HepG2 (cell line): ENCODE data around the gene IL17RC. TPM values are rescaled to one million over a fixed set of nuclear protein-coding genes. Genes with fewer than 3 reads are reported as not detected.

Source experiments
- ATAC-seq: fragments of 200-7000 bp; cut with Tn5 transposase; 3 replicates; pipeline ENCODE4 v1.9.1; 2020; ENCODE audit warnings: mild to moderate bottlenecking, moderate library complexity
- BruUV-seq: library from RNA; stranded (reverse); fragments of 400-500 nt; replicated peaks from 2 replicates; lab custom pipeline; 2021; lab: Mats Ljungman, UMichigan
- CTCF ChIA-PET: fragments of 300-600 bp; formaldehyde crosslinking; extraction: SDS; loops from one replicate; lab custom pipeline; 2021; ENCODE audit warnings: low total read pairs, inconsistent platforms, low intra/inter-chr PET ratio; lab: Yijun Ruan, JAX
- POLR2A ChIA-PET: fragments of 350-600 bp; sonication (Branson Sonifier 250); formaldehyde crosslinking; loops from one replicate; lab custom pipeline; 2020; ENCODE audit warnings: antibody characterized with exemption, inconsistent platforms; lab: Yijun Ruan, JAX
- DNase-seq: peaks from one replicate; pipeline ENCODE4 v3.0.0-alpha.2; 2015; ENCODE audit warnings: low spot score
- FAIRE-seq: peaks from 3 replicates; lab custom pipeline; 2011; peaks lifted over from hg19 to GRCh38; lab: Jason Lieb, UNC
- H2AFZ ChIP-seq: one replicate; pipeline ENCODE4 v1.6.1; 2011; ENCODE audit warnings: low read length, inconsistent platforms
- H3K27ac ChIP-seq: fragments of 300-600 bp; 3 replicates; pipeline ENCODE4 v1.8.0; 2011; ENCODE audit warnings: mixed run types, mild to moderate bottlenecking, mixed read lengths, low read length, inconsistent platforms; ENCODE audit not compliant: insufficient read depth; ENCODE audit errors: extremely low read length
- H3K27me3 ChIP-seq, 2 experiments: fragments of 200-600 bp in 1 of 2; 2 replicates in 1 of 2; 3 replicates in 1 of 2; pipeline versions ENCODE4 v1.6.0 to v1.8.0; 2011; ENCODE audit warnings: low read length in 2 of 2, mild to moderate bottlenecking in 2 of 2, moderate library complexity in 2 of 2, inconsistent platforms in 1 of 2; ENCODE audit not compliant: insufficient read depth in 2 of 2, control insufficient read depth in 1 of 2
- H3K36me3 ChIP-seq, 2 experiments: fragments of 200-600 bp in 1 of 2; replicated peaks in 1 of 2; 2 replicates in 1 of 2; 3 replicates in 1 of 2; pipeline versions ENCODE4 v1.5.1 to v1.8.0; 2011; ENCODE audit warnings: low read length in 2 of 2, inconsistent platforms in 1 of 2; ENCODE audit not compliant: insufficient read depth in 2 of 2, control insufficient read depth in 1 of 2
- H3K4me1 ChIP-seq: 2 replicates; pipeline ENCODE4 v1.5.1; 2012; ENCODE audit warnings: low read length, inconsistent platforms; ENCODE audit not compliant: insufficient read depth
- H3K4me2 ChIP-seq: 2 replicates; pipeline ENCODE4 v1.6.0; 2011; ENCODE audit warnings: low read depth, low read length, inconsistent platforms
- H3K4me3 ChIP-seq, 3 experiments: fragments of 200-600 bp in 1 of 3; sonication (generic), shearing (Covaris generic) in 1 of 3; replicated peaks in 1 of 3; 2 replicates each; pipeline ENCODE4 v1.5.1; 2011 to 2016; ENCODE audit warnings: low read length in 3 of 3, inconsistent platforms in 2 of 3, low read depth in 2 of 3, mild to moderate bottlenecking in 2 of 3, control low read depth in 1 of 3, mixed read lengths in 1 of 3; ENCODE audit not compliant: insufficient read depth in 1 of 3
- H3K79me2 ChIP-seq: one replicate; pipeline ENCODE4 v1.6.1; 2011; ENCODE audit warnings: low read length, inconsistent platforms; ENCODE audit not compliant: insufficient read depth
- H3K9ac ChIP-seq: 2 replicates; pipeline ENCODE4 v1.6.0; 2011; ENCODE audit warnings: mild to moderate bottlenecking, low read depth, low read length, inconsistent platforms; ENCODE audit not compliant: insufficient read depth
- H3K9me3 ChIP-seq: 2 replicates; pipeline ENCODE4 v1.5.1; 2012; ENCODE audit warnings: mild to moderate bottlenecking, low read length
- H4K20me1 ChIP-seq: 2 replicates; pipeline ENCODE4 v1.6.0; 2011; ENCODE audit warnings: inconsistent platforms, mild to moderate bottlenecking, low read length, moderate library complexity; ENCODE audit not compliant: insufficient read depth
- ARID5B ChIP-seq: IDR thresholded peaks from 2 replicates; pipeline ENCODE4 v1.4.0; 2020; ENCODE audit warnings: mild to moderate bottlenecking, missing genetic modification reagents
- HNRNPK ChIP-seq: fragments of 200-400 bp; formaldehyde crosslinking; IDR thresholded peaks from 2 replicates; pipeline ENCODE4 v1.6.1; 2018; ENCODE audit warnings: low read length, low read depth, moderate library complexity, mild to moderate bottlenecking; ENCODE audit not compliant: poor library complexity, severe bottlenecking
- PCBP1 ChIP-seq: fragments of 200-400 bp; formaldehyde crosslinking; IDR thresholded peaks from 2 replicates; pipeline ENCODE4 v1.6.1; 2017; ENCODE audit warnings: mild to moderate bottlenecking, low read depth, low read length, borderline replicate concordance
- PCBP2 ChIP-seq: fragments of 200-400 bp; formaldehyde crosslinking; optimal IDR thresholded peaks from 2 replicates; pipeline ENCODE3; 2018; ENCODE audit warnings: low read length, low read depth; ENCODE audit not compliant: poor library complexity, severe bottlenecking
- RAD51 ChIP-seq: fragments of 450-650 bp; IDR thresholded peaks from 2 replicates; pipeline ENCODE4 v1.6.1; 2016; ENCODE audit warnings: borderline replicate concordance
- TFAP4 ChIP-seq: sonication (generic); IDR thresholded peaks from 2 replicates; pipeline ENCODE4 v1.6.1; 2016; ENCODE audit warnings: low read depth, borderline replicate concordance
- ZNF138 ChIP-seq: sonication (generic); formaldehyde crosslinking; IDR thresholded peaks from 2 replicates; pipeline ENCODE4 v1.5.0; 2020; ENCODE audit warnings: mild to moderate bottlenecking, low read depth, missing genetic modification reagents
- ZNF710 ChIP-seq: sonication (generic); formaldehyde crosslinking; IDR thresholded peaks from 2 replicates; pipeline ENCODE4 v1.5.0; 2020; ENCODE audit warnings: mild to moderate bottlenecking, missing genetic modification reagents, borderline replicate concordance
- WGBS: methylation state at CpG from one replicate; pipeline ENCODE4 v1.1.6; 2017; ENCODE audit warnings: low lambda C conversion rate; 5-methylcytosine and 5-hydroxymethylcytosine counted together
- in situ Hi-C: cut with HindIII; loops from 2 replicates; pipeline ENCODE4 v1.10.0; 2017; ENCODE audit warnings: low pct_unique_long_range_greater_than_20kb; ENCODE audit not compliant: extremely low pct_ligation_motif_present
- intact Hi-C: fragments of 100-400 bp; cut with micrococcal nuclease; formaldehyde crosslinking; loops from one replicate; pipeline ENCODE4 v1.10.0; 2022; ENCODE audit not compliant: unreplicated experiment
- polyA plus RNA-seq, 8 experiments: library from polyadenylated mRNA; depleted of rRNA in 3 of 8; stranded (reverse) in 7 of 8; unstranded in 1 of 8; fragments of >200 nt; fragmentation: Illumina TruSeq in 4 of 8; extraction: Trizol in 4 of 8; gene quantifications; 2 replicates each; pipeline versions ENCODE4 v1.2.1 to v1.2.3, GENCODE V29; 2011 to 2016; ENCODE audit warnings: low read depth in 4 of 8, missing spikeins in 1 of 8, mixed read lengths in 1 of 8; ENCODE audit not compliant: insufficient read depth in 1 of 8
- total RNA-seq, 5 experiments: library from RNA; depleted of rRNA; stranded (reverse); fragments of >200 nt; fragmentation: Illumina TruSeq; extraction: Trizol; gene quantifications; 2 replicates each; pipeline ENCODE4 v1.2.3, GENCODE V29; 2016; ENCODE audit warnings: low read depth in 1 of 5
- TF ChIP-seq, protein P1 (sequence below): sonication (generic); formaldehyde crosslinking; IDR thresholded peaks from 2 replicates; pipeline ENCODE4 v1.8.1; 2023; ENCODE audit warnings: mild to moderate bottlenecking, inconsistent platforms, moderate library complexity, missing genetic modification reagents, borderline replicate concordance
- TF ChIP-seq, protein P2 (sequence below): sonication (generic); formaldehyde crosslinking; IDR thresholded peaks from 2 replicates; pipeline ENCODE4 v1.5.0; 2020; ENCODE audit warnings: mild to moderate bottlenecking, missing genetic modification reagents
- TF ChIP-seq, protein P3 (sequence below): sonication (generic); formaldehyde crosslinking; IDR thresholded peaks from 2 replicates; pipeline ENCODE4 v1.4.0; 2020; ENCODE audit warnings: mild to moderate bottlenecking, missing genetic modification reagents

Gene IL17RC
- total and polyA plus RNA-seq, 2 of the 13 experiments (the other 11 are each of a cell fraction or from before 2014, with no cell fraction given) = 20.7 to 24.0 TPM

GRCh38 chr3:9899289-9899791 lies 17.6 kb upstream of the IL17RC start:
- in situ Hi-C loops = loop anchor here (5.0 kb wide), 1 partner anchor 37 kb away; no protein-coding TSS in a partner anchor
- POLR2A ChIA-PET = interaction anchor here (0.8 to 9.3 kb wide), 3 partner anchors 14 to 36 kb away, joined by 3 to 298 read pairs (median 153); partner anchors contain the start of gene IL17RC

More at GRCh38 chr3:9899289-9899791, 17.6 kb upstream of the IL17RC start:
- H3K9ac ChIP-seq = peak overlapping the region; percentile 85
- H3K9me3 ChIP-seq = no peaks in the 10 kb centered on the region
- H3K36me3 ChIP-seq = no peaks in the 10 kb centered on the region; a peak in 1 of 5 replicates
- ATAC-seq (no peak), FAIRE-seq (no peak)
- no peak overlapping the region for H2AFZ ChIP-seq
- peaks cover 86% of the 10 kb centered on the region for H3K4me1 ChIP-seq
- BruUV-seq = no TSS peak
- intact Hi-C loops = loop anchor here (2.0 to 5.0 kb wide), 2 partner anchors 15 to 33 kb away; partner anchors contain the start of gene CRELD1
- TF ChIP-seq HNRNPK (peak; percentile 69), PCBP2 (peak; percentile 96), RAD51 (no peak), ZNF138 (CRISPR knock-in tag) (no peak), ARID5B (CRISPR knock-in tag) (no peak), TFAP4 (no peak), ZNF710 (CRISPR knock-in tag) (peak; percentile 91), PCBP1 (0 out of 2 replicates have a peak, but pooled peaks have one; percentile 81)
- TF ChIP-seq, protein P1, sequence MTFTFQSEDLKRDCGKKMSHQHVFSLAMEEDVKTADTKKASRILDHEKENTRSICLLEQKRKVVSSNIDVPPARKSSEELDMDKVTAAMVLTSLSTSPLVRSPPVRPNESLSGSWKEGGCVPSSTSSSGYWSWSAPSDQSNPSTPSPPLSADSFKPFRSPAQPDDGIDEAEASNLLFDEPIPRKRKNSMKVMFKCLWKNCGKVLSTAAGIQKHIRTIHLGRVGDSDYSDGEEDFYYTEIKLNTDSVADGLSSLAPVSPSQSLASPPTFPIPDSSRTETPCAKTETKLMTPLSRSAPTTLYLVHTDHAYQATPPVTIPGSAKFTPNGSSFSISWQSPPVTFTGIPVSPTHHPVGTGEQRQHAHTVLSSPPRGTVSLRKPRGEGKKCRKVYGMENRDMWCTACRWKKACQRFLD (CRISPR knock-in tag) = no peak
- TF ChIP-seq, protein P2, sequence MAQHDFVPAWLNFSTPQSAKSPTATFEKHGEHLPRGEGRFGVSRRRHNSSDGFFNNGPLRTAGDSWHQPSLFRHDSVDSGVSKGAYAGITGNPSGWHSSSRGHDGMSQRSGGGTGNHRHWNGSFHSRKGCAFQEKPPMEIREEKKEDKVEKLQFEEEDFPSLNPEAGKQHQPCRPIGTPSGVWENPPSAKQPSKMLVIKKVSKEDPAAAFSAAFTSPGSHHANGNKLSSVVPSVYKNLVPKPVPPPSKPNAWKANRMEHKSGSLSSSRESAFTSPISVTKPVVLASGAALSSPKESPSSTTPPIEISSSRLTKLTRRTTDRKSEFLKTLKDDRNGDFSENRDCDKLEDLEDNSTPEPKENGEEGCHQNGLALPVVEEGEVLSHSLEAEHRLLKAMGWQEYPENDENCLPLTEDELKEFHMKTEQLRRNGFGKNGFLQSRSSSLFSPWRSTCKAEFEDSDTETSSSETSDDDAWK = no peak
- TF ChIP-seq, protein P3, sequence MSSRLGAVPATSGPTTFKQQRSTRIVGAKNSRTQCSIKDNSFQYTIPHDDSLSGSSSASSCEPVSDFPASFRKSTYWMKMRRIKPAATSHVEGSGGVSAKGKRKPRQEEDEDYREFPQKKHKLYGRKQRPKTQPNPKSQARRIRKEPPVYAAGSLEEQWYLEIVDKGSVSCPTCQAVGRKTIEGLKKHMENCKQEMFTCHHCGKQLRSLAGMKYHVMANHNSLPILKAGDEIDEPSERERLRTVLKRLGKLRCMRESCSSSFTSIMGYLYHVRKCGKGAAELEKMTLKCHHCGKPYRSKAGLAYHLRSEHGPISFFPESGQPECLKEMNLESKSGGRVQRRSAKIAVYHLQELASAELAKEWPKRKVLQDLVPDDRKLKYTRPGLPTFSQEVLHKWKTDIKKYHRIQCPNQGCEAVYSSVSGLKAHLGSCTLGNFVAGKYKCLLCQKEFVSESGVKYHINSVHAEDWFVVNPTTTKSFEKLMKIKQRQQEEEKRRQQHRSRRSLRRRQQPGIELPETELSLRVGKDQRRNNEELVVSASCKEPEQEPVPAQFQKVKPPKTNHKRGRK (CRISPR knock-in tag) = 0 out of 2 replicates have a peak, but pooled peaks have one; percentile 56
- TF ChIP-seq, all 625 proteins: peak for 5
- peaks cover 15% of the 10 kb centered on the region for H3K79me2 ChIP-seq
- WGBS = 11% methylated on average over 3 of the region's 3 CpGs
- no peaks in the 10 kb centered on the region for H4K20me1 ChIP-seq
- no peak for DNase-seq
- peak overlapping the region; percentile 34 to 67 (median 41) for H3K4me3 ChIP-seq
- H3K4me2 ChIP-seq = peak overlapping the region; percentile 98
- CTCF ChIA-PET = no interaction called here
- no peaks in the 10 kb centered on the region; a peak in 1 of 5 replicates for H3K27me3 ChIP-seq
- H3K27ac ChIP-seq = peak overlapping the region; percentile 100
